ENCODE data around the gene CELF2. TPM values are rescaled to one million over a fixed set of nuclear protein-coding genes. Genes with fewer than 3 reads are reported as not detected.

CELF2 gene
- total RNA-seq, 4 donors from 2014 or later, result 27.0 to 44.1 (median 31.3) TPM

GRCh38 chr10:11208908-11209829 is 191.5 kb downstream of the CELF2 start:
- TF ChIP-seq, protein P1, sequence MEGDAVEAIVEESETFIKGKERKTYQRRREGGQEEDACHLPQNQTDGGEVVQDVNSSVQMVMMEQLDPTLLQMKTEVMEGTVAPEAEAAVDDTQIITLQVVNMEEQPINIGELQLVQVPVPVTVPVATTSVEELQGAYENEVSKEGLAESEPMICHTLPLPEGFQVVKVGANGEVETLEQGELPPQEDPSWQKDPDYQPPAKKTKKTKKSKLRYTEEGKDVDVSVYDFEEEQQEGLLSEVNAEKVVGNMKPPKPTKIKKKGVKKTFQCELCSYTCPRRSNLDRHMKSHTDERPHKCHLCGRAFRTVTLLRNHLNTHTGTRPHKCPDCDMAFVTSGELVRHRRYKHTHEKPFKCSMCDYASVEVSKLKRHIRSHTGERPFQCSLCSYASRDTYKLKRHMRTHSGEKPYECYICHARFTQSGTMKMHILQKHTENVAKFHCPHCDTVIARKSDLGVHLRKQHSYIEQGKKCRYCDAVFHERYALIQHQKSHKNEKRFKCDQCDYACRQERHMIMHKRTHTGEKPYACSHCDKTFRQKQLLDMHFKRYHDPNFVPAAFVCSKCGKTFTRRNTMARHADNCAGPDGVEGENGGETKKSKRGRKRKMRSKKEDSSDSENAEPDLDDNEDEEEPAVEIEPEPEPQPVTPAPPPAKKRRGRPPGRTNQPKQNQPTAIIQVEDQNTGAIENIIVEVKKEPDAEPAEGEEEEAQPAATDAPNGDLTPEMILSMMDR (IDR thresholded peaks at IDR 0.05), result no peak
- TF ChIP-seq POLR2A (IDR thresholded peaks at IDR 0.05), result no peak
- no peak for TF ChIP-seq POLR2AphosphoS5 (IDR thresholded peaks at IDR 0.05)
- no peak for TF ChIP-seq EP300 (IDR thresholded peaks at IDR 0.05; ENCODE audit: low read depth)
- no peak for DNase-seq
- H3K9me3 ChIP-seq, result no peaks in the 10 kb centered on the region
- no peak overlapping the region for H3K4me3 ChIP-seq
- 79 to 85% methylated on average over 5 to 13 of the region's 13 CpGs for WGBS, 2 donors (ENCODE audit: low coverage in 1 of 2)
- no peaks in the 10 kb centered on the region for H3K27me3 ChIP-seq
- intact Hi-C loops (cut with DNase I; ENCODE audit: low total_unique reads), result loop anchor here (10.0 kb wide), 1 partner anchor 196 kb away; no protein-coding TSS in a partner anchor
- in situ Hi-C loops (cut with MboI; ENCODE audit: low pct_ligation_motif_present in 1 of 4, low pct_unique_long_range_greater_than_20kb in 1 of 4, low sequenced_read_pairs in 3 of 4), result no loop called here
- no peaks in the 10 kb centered on the region for H3K36me3 ChIP-seq
- H3K27ac ChIP-seq, result peak overlapping the region in 2 of 4 donors; percentile 2 to 30
- peaks cover 2 to 49% (median 20%) of the 10 kb centered on the region in 4 donors for H3K4me1 ChIP-seq

DNA sequence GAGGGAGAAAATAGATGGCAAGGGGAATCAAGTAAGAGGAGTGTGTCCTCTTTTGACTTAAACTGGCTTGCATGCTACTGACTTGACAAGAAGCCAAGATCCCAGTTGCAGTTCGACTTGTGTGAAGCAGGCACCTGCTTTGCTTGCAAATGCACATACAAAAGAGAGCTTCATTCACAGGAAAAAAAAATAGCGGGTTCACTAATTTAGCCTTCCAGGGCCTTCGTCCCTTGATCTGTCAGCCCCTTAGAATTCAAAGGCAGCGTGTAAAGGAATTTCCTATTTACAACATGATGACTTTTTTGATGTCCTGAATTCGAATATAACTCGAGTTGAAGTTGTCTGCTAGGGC is 192.1 kb downstream of the CELF2 start:
- Histone ChIP-seq H3K9me3 (no peaks in the 10 kb centered on the region), H3K4me3 (peak overlapping the region in 1 of 4 donors; percentile 3), H3K4me1 (peaks cover 2 to 47% (median 20%) of the 10 kb centered on the region in 4 donors), H3K36me3 (no peaks in the 10 kb centered on the region), H3K27ac (peak overlapping the region in 2 of 4 donors; percentile 2 to 30), H3K27me3 (no peaks in the 10 kb centered on the region)
- DNase-seq, result no peak
- WGBS, 2 donors (ENCODE audit: low coverage in 1 of 2), result 46 to 50% methylated on average over 6 of the region's 6 CpGs
- in situ Hi-C loops (cut with MboI; ENCODE audit: low pct_ligation_motif_present in 1 of 4, low pct_unique_long_range_greater_than_20kb in 1 of 4, low sequenced_read_pairs in 3 of 4), result no loop called here
- TF ChIP-seq, protein P1 (IDR thresholded peaks at IDR 0.05), result no peak
- TF ChIP-seq POLR2AphosphoS5 (IDR thresholded peaks at IDR 0.05) (no peak), EP300 (IDR thresholded peaks at IDR 0.05; ENCODE audit: low read depth) (no peak), POLR2A (IDR thresholded peaks at IDR 0.05) (no peak)
- intact Hi-C loops (cut with DNase I; ENCODE audit: low total_unique reads), result loop anchor here (10.0 kb wide), 1 partner anchor 195 kb away; no protein-coding TSS in a partner anchor

DNA sequence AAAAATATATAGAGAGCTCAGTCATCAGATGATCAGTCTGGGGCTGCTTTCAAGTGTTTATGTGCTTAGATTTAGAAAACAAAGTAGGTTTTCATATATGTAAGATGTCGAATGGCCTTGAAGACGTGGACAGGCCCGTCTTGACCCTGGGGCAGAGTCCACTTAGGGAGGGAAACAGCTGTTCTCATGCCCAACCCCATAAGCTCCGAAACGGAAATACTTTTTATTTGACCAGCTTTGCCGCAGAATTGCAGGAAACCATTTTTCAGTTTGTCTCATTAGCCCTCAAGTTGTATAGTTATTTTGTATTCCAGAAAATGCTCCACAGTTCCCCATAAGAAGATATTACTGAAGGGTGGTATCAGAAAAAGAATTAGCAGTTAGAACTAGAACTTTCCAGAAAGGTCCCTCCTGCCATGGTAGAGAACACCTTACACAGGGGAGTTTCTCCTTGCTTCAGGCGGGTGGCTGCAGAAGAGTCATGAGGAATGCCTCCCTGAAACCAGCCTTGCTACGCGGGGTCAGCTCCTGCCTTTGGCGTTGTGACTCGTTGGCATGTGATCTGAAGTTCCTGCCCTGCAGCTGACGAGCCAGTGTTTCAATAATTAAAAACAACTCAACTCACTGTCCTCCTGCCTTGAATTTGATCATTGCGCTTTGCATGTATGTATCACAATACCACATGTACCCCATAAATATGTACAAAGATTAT is 192.7 kb downstream of the CELF2 start:
- Histone ChIP-seq H3K27ac (peak overlapping the region in 2 of 4 donors; percentile 2 to 30), H3K27me3 (no peaks in the 10 kb centered on the region), H3K9me3 (no peaks in the 10 kb centered on the region), H3K36me3 (no peaks in the 10 kb centered on the region), H3K4me3 (peak overlapping the region in 1 of 4 donors; percentile 3), H3K4me1 (peaks cover 2 to 44% (median 20%) of the 10 kb centered on the region in 4 donors)
- in situ Hi-C loops (cut with MboI; ENCODE audit: low pct_ligation_motif_present in 1 of 4, low pct_unique_long_range_greater_than_20kb in 1 of 4, low sequenced_read_pairs in 3 of 4) (no loop called here), intact Hi-C loops (cut with DNase I; ENCODE audit: low total_unique reads) (no loop called here)
- TF ChIP-seq POLR2AphosphoS5 (IDR thresholded peaks at IDR 0.05), result no peak
- TF ChIP-seq POLR2A (IDR thresholded peaks at IDR 0.05), result no peak
- no peak for TF ChIP-seq EP300 (IDR thresholded peaks at IDR 0.05; ENCODE audit: low read depth)
- TF ChIP-seq, protein P1 (IDR thresholded peaks at IDR 0.05), result no peak
- 66 to 67% methylated on average over 6 to 13 of the region's 13 CpGs for WGBS, 2 donors (ENCODE audit: low coverage in 1 of 2)
- DNase-seq, result no peak
